Cardiac septum (tissue), 1 donor: ENCODE measurements around the gene C2. TPM values are rescaled to one million over a fixed set of nuclear protein-coding genes. Genes with fewer than 3 reads are reported as not detected.
A peak's percentile ranks its signal among the peaks of the same experiment; 100 is the strongest.
"Not testable (repeated sequence)": the region's sequence is repeated elsewhere in the genome, so short reads cannot be mapped to it uniquely, and the experiment has no call there.

Source experiments
- DNase-seq: peaks from one replicate; pipeline ENCODE4 v3.0.0-alpha.2; 2020; ENCODE audit warnings: low spot score
- intact Hi-C: fragments of 100-400 bp; cut with DNase I; formaldehyde crosslinking; loops from one replicate; pipeline ENCODE4 v1.14.0; 2022
- total RNA-seq: library from RNA; stranded (reverse); fragmentation: NEBNext Ultra II Directional; extraction: Animal tissue kit (Norgen Biotek cat#: 25700); gene quantifications from one replicate; pipeline ENCODE4 v1.2.1, GENCODE V29; 2021
- donor health status: DM: no; HTN: no; CAD: no.

Gene C2
- total RNA-seq, 1 donor from 2014 or later, result 5.1 TPM

GRCh38 chr6:31897612-31898382, 29.7 kb upstream of the C2 start, which contains the start of gene EHMT2:
Gene EHMT2 (minus strand): TSS chr6:31897698. CDS start chr6:31897677, 21 bp downstream.
- peak; percentile 94 for DNase-seq
- intact Hi-C loops, result loop anchor here (2.0 to 5.0 kb wide), 2 partner anchors 35 to 215 kb away; partner anchors contain the start of genes LY6G5C and NEU1

GRCh38 chr6:31898383-31899011, 29.0 kb upstream of the C2 start:
- intact Hi-C loops, result loop anchor here (5.0 kb wide), 1 partner anchor 216 kb away; the partner anchor contains the start of gene LY6G5C
- DNase-seq, result no peak

GRCh38 chr6:31899215-31899614, 28.3 kb upstream of the C2 start:
- intact Hi-C loops, result loop anchor here (5.0 kb wide), 1 partner anchor 217 kb away; the partner anchor contains the start of gene LY6G5C

GRCh38 chr6:31899882-31900722, 27.4 kb upstream of the C2 start:
- no peak for DNase-seq
- intact Hi-C loops, result loop anchor here (5.0 kb wide), 2 partner anchors 52 to 218 kb away; partner anchors contain the start of gene LY6G5C

More at GRCh38 chr6:31899215-31899614, 28.3 kb upstream of the C2 start:
- DNase-seq, result no peak

- intact Hi-C loops, result loop anchor here (5.0 kb wide), 1 partner anchor 51 kb away; no protein-coding TSS in a partner anchor
- no peak for DNase-seq
Measured at GRCh38 chr6:31900917-31901414, 26.6 kb upstream of the C2 start.

- intact Hi-C loops, result loop anchor here (5.0 kb wide), 1 partner anchor 51 kb away; no protein-coding TSS in a partner anchor
- DNase-seq, result peak; percentile 79
Measured at GRCh38 chr6:31901415-31901952, 26.0 kb upstream of the C2 start.

- peak; percentile 94 for DNase-seq
- intact Hi-C loops, result loop anchor here (5.0 kb wide), 1 partner anchor 50 kb away; no protein-coding TSS in a partner anchor
Measured at GRCh38 chr6:31901953-31902643, 25.4 kb upstream of the C2 start, which contains the start of gene ZBTB12. Gene ZBTB12 (minus strand): TSS chr6:31902086. CDS start chr6:31901305, 781 bp downstream.

GRCh38 chr6:31903957-31904356, 23.6 kb upstream of the C2 start:
- DNase-seq, result no peak
- intact Hi-C loops, result loop anchor here (5.0 kb wide), 1 partner anchor 48 kb away; no protein-coding TSS in a partner anchor

- intact Hi-C loops, result no loop called here
- DNase-seq, result no peak
Measured at GRCh38 chr6:31905041-31905440, 22.5 kb upstream of the C2 start.

- intact Hi-C loops, result no loop called here
- DNase-seq, result no peak
Measured at GRCh38 chr6:31906122-31906521, 21.4 kb upstream of the C2 start.

- DNase-seq, intact Hi-C loops: not testable (repeated sequence)
Measured at GRCh38 chr6:31906727-31907126, 20.8 kb upstream of the C2 start.

- intact Hi-C loops, result no loop called here
- DNase-seq, result no peak
Measured at GRCh38 chr6:31907158-31907813, 20.2 kb upstream of the C2 start.

- DNase-seq, intact Hi-C loops: not testable (repeated sequence)
Measured at GRCh38 chr6:31908255-31908654, 19.3 kb upstream of the C2 start.

GRCh38 chr6:31908791-31909190, 18.7 kb upstream of the C2 start:
- intact Hi-C loops, result no loop called here
- no peak for DNase-seq

GRCh38 chr6:31909298-31909697, 18.2 kb upstream of the C2 start:
- intact Hi-C loops, DNase-seq: not testable (repeated sequence)

GRCh38 chr6:31911826-31912585, 15.5 kb upstream of the C2 start:
- DNase-seq, result no peak
- intact Hi-C loops, result no loop called here

GRCh38 chr6:31915351-31915750, 12.2 kb upstream of the C2 start:
- no peak for DNase-seq
- intact Hi-C loops, result no loop called here
